HL-60/S4 treated with phorbol 12-myristate 13-acetate at 8.2 ng/mL for 4 days and 3 days (cell line): ENCODE data around the gene RUNX2.

Source experiments
- in situ Hi-C: fragments of 300-500 bp; cut with MboI; formaldehyde crosslinking; loops from 2 replicates; pipeline ENCODE4 v1.15.0; 2022; ENCODE audit warnings: low sequenced_read_pairs

The RUNX2 gene

GRCh38 chr6:45574014-45574461 is 245.9 kb downstream of the RUNX2 start:
- in situ Hi-C loops, result no loop called here

GRCh38 chr6:45574885-45575284 is 246.8 kb downstream of the RUNX2 start:
- in situ Hi-C loops, result no loop called here

- in situ Hi-C loops, result no loop called here
Measured at GRCh38 chr6:45576648-45577624, 248.8 kb downstream of the RUNX2 start.

GRCh38 chr6:45577836-45578504 is 249.8 kb downstream of the RUNX2 start:
- in situ Hi-C loops, result no loop called here

- in situ Hi-C loops, result no loop called here
Measured at GRCh38 chr6:45584127-45584526, 256.0 kb downstream of the RUNX2 start.

- in situ Hi-C loops, result no loop called here
Measured at GRCh38 chr6:45586216-45587171, 258.4 kb downstream of the RUNX2 start.

- in situ Hi-C loops, result no loop called here
Measured at GRCh38 chr6:45587229-45588060, 259.3 kb downstream of the RUNX2 start.

GRCh38 chr6:45589367-45589766 is 261.2 kb downstream of the RUNX2 start:
- in situ Hi-C loops, result no loop called here

- in situ Hi-C loops, result no loop called here
Measured at GRCh38 chr6:45590226-45590625, 262.1 kb downstream of the RUNX2 start.

GRCh38 chr6:45590696-45591184 is 262.6 kb downstream of the RUNX2 start:
- in situ Hi-C loops, result no loop called here

GRCh38 chr6:45591306-45591705 is 263.2 kb downstream of the RUNX2 start:
- in situ Hi-C loops, result no loop called here

GRCh38 chr6:45591890-45592289 is 263.8 kb downstream of the RUNX2 start:
- in situ Hi-C loops, result no loop called here

GRCh38 chr6:45592991-45593390 is 264.9 kb downstream of the RUNX2 start:
- in situ Hi-C loops, result no loop called here

- in situ Hi-C loops, result no loop called here
Measured at GRCh38 chr6:45595010-45595851, 267.1 kb downstream of the RUNX2 start.

- in situ Hi-C loops, result no loop called here
Measured at GRCh38 chr6:45597424-45597823, 269.3 kb downstream of the RUNX2 start.

GRCh38 chr6:45599053-45599452 is 270.9 kb downstream of the RUNX2 start:
- in situ Hi-C loops, result no loop called here

GRCh38 chr6:45605971-45606370 is 277.8 kb downstream of the RUNX2 start:
- in situ Hi-C loops, result no loop called here

- in situ Hi-C loops, result no loop called here
Measured at GRCh38 chr6:45606831-45607400, 278.8 kb downstream of the RUNX2 start.

- in situ Hi-C loops, result no loop called here
Measured at GRCh38 chr6:45607798-45608197, 279.7 kb downstream of the RUNX2 start.
